Measurements from ENCODE around the gene TTC36.
A peak's percentile ranks its signal among the peaks of the same experiment; 100 is the strongest.

Gene TTC36

GRCh38 chr11:118524757-118525470 is 2.4 kb upstream of the TTC36 start:
- H3K27me3 ChIP-seq (ENCODE audit: insufficient read depth, poor library complexity, severe bottlenecking), result no peaks in the 10 kb centered on the region
- DNase-seq (ENCODE audit: low read depth in 1 of 2, low spot score in 1 of 2), result peak; percentile 78 to 88
- no peak overlapping the region for H3K4me3 ChIP-seq (replicated peaks; ENCODE audit: insufficient read depth, low read length)
- peak; percentile 51; the same call in 1 of the 2 replicates for TF ChIP-seq SPI1 (IDR thresholded peaks at IDR 0.05; ENCODE audit: borderline replicate concordance, low read depth)
- TF ChIP-seq POLR2AphosphoS5 (IDR thresholded peaks at IDR 0.05; ENCODE audit: low read depth), result peak; percentile 96
- TF ChIP-seq GABPA (IDR thresholded peaks at IDR 0.05; ENCODE audit: low read depth), result no peak
- peak; percentile 22 for TF ChIP-seq REST (IDR thresholded peaks at IDR 0.05; ENCODE audit: insufficient replicate concordance, low read depth)
- no peak for TF ChIP-seq CTCF (IDR thresholded peaks at IDR 0.05; ENCODE audit: insufficient read depth, low read length)
- peak overlapping the region; percentile 63 for H3K27ac ChIP-seq (replicated peaks)

GRCh38 chr11:118526688-118527087 is 586 bp upstream of the TTC36 start:
- no peak overlapping the region for H3K4me3 ChIP-seq (replicated peaks; ENCODE audit: insufficient read depth, low read length)
- no peak overlapping the region for H3K27ac ChIP-seq (replicated peaks)
- TF ChIP-seq GABPA (IDR thresholded peaks at IDR 0.05; ENCODE audit: low read depth), result no peak
- no peak for TF ChIP-seq POLR2AphosphoS5 (IDR thresholded peaks at IDR 0.05; ENCODE audit: low read depth)
- TF ChIP-seq SPI1 (IDR thresholded peaks at IDR 0.05; ENCODE audit: borderline replicate concordance, low read depth), result no peak
- no peak for TF ChIP-seq CTCF (IDR thresholded peaks at IDR 0.05; ENCODE audit: insufficient read depth, low read length)
- no peak for TF ChIP-seq REST (IDR thresholded peaks at IDR 0.05; ENCODE audit: insufficient replicate concordance, low read depth)
- H3K27me3 ChIP-seq (ENCODE audit: insufficient read depth, poor library complexity, severe bottlenecking), result no peaks in the 10 kb centered on the region
- DNase-seq (ENCODE audit: low read depth in 1 of 2, low spot score in 1 of 2), result no peak

- TF ChIP-seq POLR2AphosphoS5 (IDR thresholded peaks at IDR 0.05; ENCODE audit: low read depth) (no peak), REST (IDR thresholded peaks at IDR 0.05; ENCODE audit: insufficient replicate concordance, low read depth) (no peak), GABPA (IDR thresholded peaks at IDR 0.05; ENCODE audit: low read depth) (no peak), CTCF (IDR thresholded peaks at IDR 0.05; ENCODE audit: insufficient read depth, low read length) (no peak), SPI1 (IDR thresholded peaks at IDR 0.05; ENCODE audit: borderline replicate concordance, low read depth) (no peak)
- DNase-seq (ENCODE audit: low read depth in 1 of 2, low spot score in 1 of 2), result no peak
- no peak overlapping the region for H3K27ac ChIP-seq (replicated peaks)
Observed at GRCh38 chr11:118528511-118528910, 1.2 kb downstream of the TTC36 start.

More at GRCh38 chr11:118528511-118528910, 1.2 kb downstream of the TTC36 start:
- no peak overlapping the region for H3K4me3 ChIP-seq (replicated peaks; ENCODE audit: insufficient read depth, low read length)
- H3K27me3 ChIP-seq (ENCODE audit: insufficient read depth, poor library complexity, severe bottlenecking), result no peaks in the 10 kb centered on the region

All from HL-60 (cell line).